IMR-90 (cell line): ENCODE data around the gene ZNF550. TPM values are rescaled to one million over a fixed set of nuclear protein-coding genes. Genes with fewer than 3 reads are reported as not detected.

ENCODE experiments used
- ATAC-seq: fragments of 200-7000 bp; cut with Tn5 transposase; 2 replicates; pipeline ENCODE4 v1.9.1; 2020; ENCODE audit warnings: low read depth, mild to moderate bottlenecking, moderate library complexity
- BruUV-seq: library from RNA; stranded (reverse); fragments of 400-500 nt; replicated peaks from 2 replicates; lab custom pipeline; 2021; lab: Mats Ljungman, UMichigan
- CTCF ChIA-PET: fragments of 300-600 bp; formaldehyde crosslinking; extraction: SDS; loops from one replicate; lab custom pipeline; 2021; ENCODE audit warnings: antibody characterized with exemption; lab: Yijun Ruan, JAX
- POLR2A ChIA-PET: fragments of 300-600 bp; sonication (Branson Sonifier 250); formaldehyde crosslinking; loops from one replicate; lab custom pipeline; 2022; ENCODE audit warnings: antibody characterized with exemption; ENCODE audit not compliant: unreplicated experiment; lab: Charles Lee
- DNase-seq: peaks from one replicate; pipeline ENCODE4 v3.0.0; 2013
- H2AFZ ChIP-seq: replicated peaks from 2 replicates; pipeline ENCODE3; 2013; ENCODE audit warnings: low read length, mild to moderate bottlenecking; ENCODE audit not compliant: poor library complexity
- H2AK5ac ChIP-seq: 2 replicates; pipeline ENCODE4 v1.6.1; 2013; ENCODE audit warnings: low read depth, low read length, inconsistent platforms
- H2AK9ac ChIP-seq: replicated peaks from 2 replicates; pipeline ENCODE3; 2013; ENCODE audit warnings: mild to moderate bottlenecking, low read depth, low read length, moderate library complexity; ENCODE audit not compliant: poor library complexity
- H2BK120ac ChIP-seq: 2 replicates; pipeline ENCODE4 v1.6.1; 2013; ENCODE audit warnings: low read depth, low read length, inconsistent platforms
- H2BK15ac ChIP-seq: 3 replicates; pipeline ENCODE4 v1.6.1; 2013; ENCODE audit warnings: low read depth, low read length, inconsistent platforms
- H2BK20ac ChIP-seq: 2 replicates; pipeline ENCODE4 v1.6.1; 2013; ENCODE audit warnings: low read depth, mild to moderate bottlenecking, inconsistent platforms, low read length, moderate library complexity
- H2BK5ac ChIP-seq: 2 replicates; pipeline ENCODE4 v1.6.1; 2013; ENCODE audit warnings: mild to moderate bottlenecking, low read depth, low read length, inconsistent platforms; ENCODE audit not compliant: poor library complexity, severe bottlenecking
- H3K14ac ChIP-seq: replicated peaks from 2 replicates; pipeline ENCODE4 v1.6.1; 2013; ENCODE audit warnings: low read depth, low read length, inconsistent platforms
- H3K18ac ChIP-seq: 2 replicates; pipeline ENCODE4 v1.6.1; 2013; ENCODE audit warnings: low read depth, low read length, control low read depth
- H3K23ac ChIP-seq: 2 replicates; pipeline ENCODE4 v1.6.1; 2013; ENCODE audit warnings: low read depth, low read length, inconsistent platforms
- H3K27ac ChIP-seq: 2 replicates; pipeline ENCODE4 v1.5.1; 2013; ENCODE audit warnings: mild to moderate bottlenecking, control low read depth, low read length; ENCODE audit not compliant: insufficient read depth
- H3K27me3 ChIP-seq: 2 replicates; pipeline ENCODE4 v1.6.1; 2013; ENCODE audit warnings: low read length; ENCODE audit not compliant: control insufficient read depth, insufficient read depth
- H3K36me3 ChIP-seq: 2 replicates; pipeline ENCODE4 v1.6.1; 2013; ENCODE audit warnings: low read length, mixed read lengths; ENCODE audit not compliant: control insufficient read depth, insufficient read depth
- H3K4ac ChIP-seq: 2 replicates; pipeline ENCODE4 v1.6.1; 2013; ENCODE audit warnings: low read depth, low read length, inconsistent platforms
- H3K4me1 ChIP-seq: 2 replicates; pipeline ENCODE4 v1.6.1; 2013; ENCODE audit warnings: low read length, mixed read lengths; ENCODE audit not compliant: control insufficient read depth, insufficient read depth
- H3K4me2 ChIP-seq: 2 replicates; pipeline ENCODE4 v1.6.1; 2013; ENCODE audit warnings: low read depth, mild to moderate bottlenecking, control low read depth, low read length, moderate library complexity
- H3K4me3 ChIP-seq: 2 replicates; pipeline ENCODE4 v1.5.1; 2013; ENCODE audit warnings: low read depth, mild to moderate bottlenecking, control low read depth, low read length, moderate library complexity; ENCODE audit not compliant: insufficient read depth
- H3K56ac ChIP-seq: 2 replicates; pipeline ENCODE4 v1.6.1; 2013; ENCODE audit warnings: low read length, inconsistent platforms; ENCODE audit not compliant: insufficient read depth; ENCODE audit errors: extremely low read depth
- H3K79me1 ChIP-seq, 2 experiments: 2 replicates each; pipeline ENCODE4 v1.6.1; 2013; ENCODE audit warnings: low read length in 2 of 2, inconsistent platforms in 1 of 2, low read depth in 1 of 2
- H3K9ac ChIP-seq: 2 replicates; pipeline ENCODE4 v1.6.1; 2013; ENCODE audit warnings: low read depth, low read length, control low read depth
- H3K9me1 ChIP-seq: 2 replicates; pipeline ENCODE4 v1.6.1; 2013; ENCODE audit warnings: low read length, inconsistent platforms; ENCODE audit not compliant: insufficient read depth
- H3K9me3 ChIP-seq: 2 replicates; pipeline ENCODE4 v1.6.1; 2013; ENCODE audit warnings: low read length; ENCODE audit not compliant: control insufficient read depth, insufficient read depth
- H4K20me1 ChIP-seq: 2 replicates; pipeline ENCODE4 v1.6.1; 2013; ENCODE audit warnings: low read length, inconsistent platforms; ENCODE audit not compliant: insufficient read depth
- H4K5ac ChIP-seq: 2 replicates; pipeline ENCODE4 v1.6.1; 2013; ENCODE audit warnings: mild to moderate bottlenecking, low read depth, low read length, control low read depth
- H4K8ac ChIP-seq, 2 experiments: 2 replicates each; pipeline ENCODE4 v1.6.1; 2013; ENCODE audit warnings: low read depth in 2 of 2, low read length in 2 of 2, control low read depth in 1 of 2, inconsistent platforms in 1 of 2
- H4K91ac ChIP-seq: 2 replicates; pipeline ENCODE4 v1.6.1; 2013; ENCODE audit warnings: low read depth, low read length, inconsistent platforms; ENCODE audit not compliant: insufficient read depth
- CEBPB ChIP-seq: IDR thresholded peaks from 2 replicates; pipeline ENCODE4 v1.6.1; 2012; ENCODE audit warnings: low read depth, low read length, improper control_type of control experiment
- WGBS, 2 experiments: methylation state at CpG; one replicate each; pipeline versions ENCODE4 v1.1.5 to v1.1.7; 2013; ENCODE audit warnings: missing lambda C conversion rate in 2 of 2; ENCODE audit not compliant: insufficient read length in 1 of 2; ENCODE audit errors: extremely low coverage in 2 of 2; 5-methylcytosine and 5-hydroxymethylcytosine counted together
- dilution Hi-C: fragments of 300-500 bp; cut with HindIII; formaldehyde crosslinking; loops from one replicate; pipeline ENCODE4 v1.14.3; 2018; ENCODE audit warnings: low sequenced_read_pairs; ENCODE audit not compliant: unreplicated experiment
- in situ Hi-C: fragments of 300-500 bp; cut with MboI; formaldehyde crosslinking; loops from 3 replicates; pipeline ENCODE4 v1.14.3; 2019; ENCODE audit warnings: low sequenced_read_pairs, inconsistent platforms, mixed read lengths
- intact Hi-C: fragments of 100-400 bp; cut with micrococcal nuclease; formaldehyde crosslinking; loops from 2 replicates; pipeline ENCODE4 v1.10.0; 2022
- polyA plus RNA-seq, 3 experiments: library from polyadenylated mRNA; depleted of rRNA; stranded (reverse); fragments of >200 nt; gene quantifications; 2 replicates each; pipeline ENCODE4 v1.2.3, GENCODE V29; 2012; ENCODE audit warnings: low replicate concordance in 1 of 3
- total RNA-seq: library from RNA; depleted of rRNA; stranded (reverse); fragments of >200 nt; gene quantifications from 2 replicates; pipeline ENCODE4 v1.2.3, GENCODE V29; 2012
- TF ChIP-seq, protein P1 (sequence below): fragments of 150-350 bp; IDR thresholded peaks from 2 replicates; pipeline ENCODE4 v1.6.1; 2017; ENCODE audit warnings: mild to moderate bottlenecking, antibody characterized with exemption, low read length, low read depth

The ZNF550 gene
- total and polyA plus RNA-seq, 2 of the 4 experiments (the other 2 are of a cell fraction) = 5.7 to 12.5 TPM

DNA sequence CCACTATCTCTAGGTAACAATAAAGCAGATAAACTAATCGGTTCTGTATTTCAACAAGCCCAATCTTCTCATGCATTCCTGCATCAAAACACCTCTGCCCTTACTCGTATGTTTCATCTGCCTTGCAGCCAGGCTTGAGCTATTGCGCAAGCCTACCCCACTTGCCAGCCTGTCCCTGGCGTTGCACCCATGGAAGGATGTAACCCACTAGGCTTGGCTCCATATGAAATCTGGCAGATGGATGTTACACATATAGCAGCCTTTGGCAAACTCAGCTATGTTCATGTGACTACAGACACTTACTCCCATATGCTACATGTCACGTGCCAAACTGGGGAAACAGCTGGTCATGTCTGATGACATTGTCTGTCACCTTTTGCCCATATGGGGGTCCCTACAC is 44.4 kb downstream of the ZNF550 start:
- H3K14ac ChIP-seq = no peak overlapping the region
- ATAC-seq (no peak), DNase-seq (no peak)
- no peak overlapping the region for H2BK5ac ChIP-seq
- peaks cover 28% of the 10 kb centered on the region for H3K36me3 ChIP-seq
- no peak overlapping the region for H4K5ac ChIP-seq
- peaks cover 27% of the 10 kb centered on the region for H3K9me3 ChIP-seq
- no peak overlapping the region for H3K9ac ChIP-seq
- no peak overlapping the region for H4K91ac ChIP-seq
- BruUV-seq = no TSS peak
- no peak overlapping the region for H4K8ac ChIP-seq
- no peak overlapping the region for H3K4me3 ChIP-seq
- no peak overlapping the region for H2AK9ac ChIP-seq
- 94% methylated on average over 2 of the region's 5 CpGs; no CpG with 5 or more reads in 1 of the 2 experiments for WGBS, 2 experiments
- dilution Hi-C loops = no loop called here
- H3K4me1 ChIP-seq = no peaks in the 10 kb centered on the region
- no peak overlapping the region for H2AK5ac ChIP-seq
- no peak overlapping the region for H3K4me2 ChIP-seq
- no peak overlapping the region for H3K23ac ChIP-seq
- H4K20me1 ChIP-seq = no peaks in the 10 kb centered on the region
- no peak overlapping the region for H2BK15ac ChIP-seq
- no peaks in the 10 kb centered on the region for H3K27me3 ChIP-seq
- H3K18ac ChIP-seq = no peak overlapping the region
- ChIA-PET POLR2A (no interaction called here), CTCF (no interaction called here)
- H3K4ac ChIP-seq = no peak overlapping the region
- H2BK120ac ChIP-seq = no peak overlapping the region
- intact Hi-C loops = no loop called here
- H2AFZ ChIP-seq = no peak overlapping the region
- in situ Hi-C loops = no loop called here
- no peaks in the 10 kb centered on the region for H3K9me1 ChIP-seq
- H3K56ac ChIP-seq = no peak overlapping the region
- TF ChIP-seq CEBPB = peak; percentile 81
- TF ChIP-seq, protein P1, sequence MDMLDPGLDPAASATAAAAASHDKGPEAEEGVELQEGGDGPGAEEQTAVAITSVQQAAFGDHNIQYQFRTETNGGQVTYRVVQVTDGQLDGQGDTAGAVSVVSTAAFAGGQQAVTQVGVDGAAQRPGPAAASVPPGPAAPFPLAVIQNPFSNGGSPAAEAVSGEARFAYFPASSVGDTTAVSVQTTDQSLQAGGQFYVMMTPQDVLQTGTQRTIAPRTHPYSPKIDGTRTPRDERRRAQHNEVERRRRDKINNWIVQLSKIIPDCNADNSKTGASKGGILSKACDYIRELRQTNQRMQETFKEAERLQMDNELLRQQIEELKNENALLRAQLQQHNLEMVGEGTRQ = no peak
- no peaks in the 10 kb centered on the region for H3K79me1 ChIP-seq
- no peak overlapping the region for H2BK20ac ChIP-seq
- H3K27ac ChIP-seq = no peak overlapping the region
